ENCODE results near the gene CD72.
"Not testable (repeated sequence)": the region's sequence is repeated elsewhere in the genome, so short reads cannot be mapped to it uniquely, and the experiment has no call there.

CD72 gene

GRCh38 chr9:35651956-35652828 is 34.0 kb upstream of the CD72 start:
- intact Hi-C loops (cut with DNase I): loop anchor here (10.0 kb wide), 1 partner anchor 157 kb away; the partner anchor contains the start of gene RUSC2

DNA sequence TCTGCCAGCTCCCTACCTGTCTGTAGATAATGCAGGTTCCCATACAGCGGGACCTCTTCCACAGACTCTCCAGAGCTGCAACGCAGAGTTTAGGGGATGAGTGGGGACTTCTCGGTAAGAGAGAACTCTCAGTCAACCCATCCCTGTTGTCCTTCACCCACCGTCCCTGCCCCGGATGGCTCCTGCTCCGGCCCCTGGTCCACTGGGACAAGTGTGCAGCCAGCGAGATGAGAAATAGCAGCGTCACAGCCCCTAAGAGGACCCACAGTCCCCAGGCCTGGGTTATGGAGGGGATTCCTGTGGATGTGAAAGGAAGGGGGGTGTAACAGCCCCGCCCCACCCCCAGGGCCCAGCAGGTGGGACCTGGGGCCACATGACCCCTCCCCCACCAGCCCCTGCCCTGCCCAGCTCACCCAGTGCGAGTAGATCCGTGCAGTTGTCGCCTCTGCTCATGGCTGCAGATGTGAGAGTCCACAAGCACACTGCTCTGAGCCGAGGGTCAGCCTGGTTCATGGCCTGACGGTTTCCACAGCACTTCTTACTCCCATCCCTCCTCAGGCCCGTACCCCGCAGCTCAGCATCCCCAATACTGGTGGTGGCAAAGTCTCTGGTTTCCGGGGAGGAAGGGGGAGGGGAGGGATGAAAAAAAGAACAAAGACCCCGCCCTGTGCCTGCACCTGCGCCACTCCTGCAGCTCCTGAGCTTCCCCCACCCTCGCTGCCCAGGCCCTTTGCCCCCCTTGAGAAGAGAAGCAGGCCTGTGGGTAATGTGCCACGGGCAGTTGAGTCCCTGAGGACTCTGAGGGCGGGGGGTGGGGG is 32.3 kb upstream of the CD72 start, which contains the start of gene SIT1:
TSS of gene SIT1 (minus strand) at position 591 of the 818 bp plus-strand sequence. CDS start at position 513, 78 bp downstream.
- intact Hi-C loops (cut with DNase I): loop anchor here (10.0 kb wide), 1 partner anchor 156 kb away; the partner anchor contains the start of gene RUSC2

More at GRCh38 chr9:35651956-35652828, 34.0 kb upstream of the CD72 start:
- peak in 1 of 10 donors; percentile 29 for DNase-seq

DNA sequence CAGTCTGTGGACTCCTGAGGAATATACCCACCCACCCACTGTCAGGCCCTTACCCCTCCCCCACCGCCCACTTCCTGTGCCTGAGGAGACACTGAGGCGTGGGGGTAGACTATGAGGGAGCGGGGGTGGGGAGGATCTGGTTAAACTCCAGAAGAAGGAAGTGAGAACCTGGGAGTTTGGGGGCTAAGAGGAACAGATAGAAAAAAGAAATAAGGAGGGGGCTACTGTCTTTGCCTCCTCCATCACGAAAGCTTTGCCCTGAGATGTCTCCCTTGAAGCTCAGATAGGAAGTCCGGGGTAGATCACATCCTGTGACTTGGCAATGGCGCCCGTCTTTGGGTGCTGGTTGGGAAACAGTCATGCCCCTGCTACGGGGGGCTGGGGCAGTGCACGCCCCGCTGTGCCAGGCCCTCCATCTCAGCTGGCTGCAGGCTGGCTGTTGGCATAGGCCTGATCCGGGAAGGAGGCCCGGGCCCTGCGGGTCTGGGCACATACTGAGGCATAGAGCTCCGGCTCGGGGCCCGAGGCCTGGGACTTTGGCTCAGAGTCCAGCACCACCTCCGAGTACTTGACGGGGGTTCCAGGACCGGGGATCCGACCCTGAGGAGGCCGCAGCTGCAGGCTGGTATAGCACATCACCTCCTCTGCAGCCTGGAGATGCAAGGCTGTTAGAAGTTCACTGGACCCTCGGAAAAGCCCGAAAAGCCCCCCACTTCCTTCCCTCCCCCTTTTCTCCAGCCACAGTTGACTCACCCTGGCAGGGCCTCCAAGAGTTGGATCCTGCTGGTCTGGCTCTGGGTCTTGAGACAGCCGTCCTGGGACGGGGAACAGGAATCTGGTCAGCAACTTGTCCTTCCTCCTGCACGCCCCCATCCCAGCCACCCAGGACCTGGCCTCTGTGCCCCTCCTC is 31.5 kb upstream of the CD72 start:
- intact Hi-C loops (cut with DNase I): loop anchor here (10.0 kb wide), 1 partner anchor 155 kb away; the partner anchor contains the start of gene RUSC2
- DNase-seq: peak in 2 of 10 donors; percentile 80 to 82

More for the DNA sequence above, 32.3 kb upstream of the CD72 start, which contains the start of gene SIT1:
- peak in 1 of 10 donors; percentile 52 for DNase-seq

- intact Hi-C loops (cut with DNase I): loop anchor here (2.0 kb wide), 1 partner anchor 42 kb away; the partner anchor contains the start of gene TESK1
Measured at GRCh38 chr9:35646533-35647265, 28.5 kb upstream of the CD72 start.

DNA sequence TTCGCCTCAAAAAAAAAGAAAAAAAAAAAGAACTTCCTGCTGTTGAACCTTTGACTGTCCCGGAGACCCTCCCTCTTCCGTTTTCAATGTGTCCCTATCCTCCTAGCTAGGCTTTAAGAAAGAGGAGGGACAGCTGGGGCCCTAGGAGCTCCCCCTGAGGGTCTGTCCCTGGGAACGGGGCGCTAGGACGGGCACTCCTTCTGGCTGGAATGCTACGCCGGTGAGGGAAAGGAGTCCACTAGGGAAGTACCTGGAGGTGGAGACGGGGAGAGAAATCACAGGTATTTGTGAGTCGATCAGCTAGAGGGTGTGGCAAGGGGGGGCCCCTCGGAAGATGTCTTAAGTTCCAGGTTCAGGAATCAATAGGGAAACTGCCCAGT is 27.9 kb upstream of the CD72 start:
- intact Hi-C loops (cut with DNase I): loop anchor here (2.0 kb wide), 1 partner anchor 41 kb away; the partner anchor contains the start of gene TESK1
- DNase-seq: peak in 3 of 10 donors; percentile 10 to 85 (median 20)

More at GRCh38 chr9:35646533-35647265, 28.5 kb upstream of the CD72 start:
- peak; percentile 86 to 99 (median 92) for DNase-seq

DNA sequence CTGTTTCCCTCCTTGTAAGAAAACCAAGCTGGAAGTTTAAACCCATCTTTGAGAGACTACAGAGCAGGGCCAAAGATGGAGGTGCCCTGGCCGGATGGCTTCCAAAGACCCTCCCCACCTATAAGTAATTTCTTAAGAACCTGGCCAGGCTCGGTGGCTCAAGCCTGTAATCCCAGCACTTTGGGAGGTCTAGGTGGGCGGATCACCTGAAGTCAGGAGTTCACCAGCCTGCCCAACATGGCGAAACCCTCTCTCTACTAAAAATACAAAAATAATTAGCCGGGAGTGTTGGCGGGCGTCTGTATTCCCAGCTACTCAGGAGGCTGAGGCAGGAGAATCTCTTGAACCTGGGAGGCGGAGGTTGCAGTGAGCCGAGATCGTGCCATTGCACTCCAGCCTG is 27.5 kb upstream of the CD72 start:
- not testable (repeated sequence) for DNase-seq
- intact Hi-C loops (cut with DNase I): loop anchor here (2.0 kb wide), 1 partner anchor 41 kb away; the partner anchor contains the start of gene TESK1

GRCh38 chr9:35643046-35643445 is 24.8 kb upstream of the CD72 start:
- intact Hi-C loops (cut with DNase I): no loop called here
- peak in 1 of 10 donors; percentile 41 for DNase-seq

DNA sequence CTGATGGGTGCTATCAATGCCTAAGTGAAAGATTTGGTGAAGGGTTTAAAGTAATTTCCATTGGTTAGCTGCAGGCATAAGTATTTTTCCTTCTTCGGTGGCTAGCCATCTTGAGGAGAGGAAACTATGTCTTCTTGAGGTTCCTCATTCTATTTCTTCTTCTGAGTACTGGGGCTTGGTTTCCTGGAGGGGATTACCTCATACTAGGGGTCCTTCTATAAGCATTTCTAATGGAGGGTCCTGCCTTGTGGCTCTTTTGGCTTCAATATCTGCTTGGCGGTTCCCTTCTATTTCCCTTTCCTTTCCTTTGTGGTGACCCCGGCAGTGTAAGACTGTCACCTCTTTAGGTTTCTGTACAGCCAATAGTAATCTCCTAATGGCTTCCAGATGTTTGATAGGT is 23.3 kb upstream of the CD72 start:
- intact Hi-C loops (cut with DNase I); DNase-seq: not testable (repeated sequence)

DNA sequence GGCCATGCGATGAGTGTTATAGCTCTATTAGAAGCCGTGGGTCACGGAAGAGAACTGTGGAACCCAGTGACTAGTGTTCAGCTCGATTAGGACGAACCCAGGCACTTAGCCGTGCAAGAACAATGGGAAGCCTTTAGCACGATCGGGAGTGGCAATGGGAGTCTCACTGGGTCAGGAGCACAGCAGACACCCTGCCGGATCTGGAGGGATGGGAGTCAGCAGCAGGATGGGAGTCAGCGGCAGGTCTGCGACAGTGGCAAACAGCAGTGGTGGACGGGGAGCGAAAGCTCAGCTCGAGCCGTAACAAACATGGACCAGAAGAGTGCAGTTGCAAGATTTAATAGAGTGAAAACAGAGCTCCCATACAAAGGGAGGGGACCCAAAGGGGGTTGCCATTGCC is 22.2 kb upstream of the CD72 start:
- intact Hi-C loops (cut with DNase I): not testable (repeated sequence)
- DNase-seq: peak in 1 of 10 donors; percentile 31

GRCh38 chr9:35639631-35640030 is 21.4 kb upstream of the CD72 start:
- DNase-seq: no peak

DNA sequence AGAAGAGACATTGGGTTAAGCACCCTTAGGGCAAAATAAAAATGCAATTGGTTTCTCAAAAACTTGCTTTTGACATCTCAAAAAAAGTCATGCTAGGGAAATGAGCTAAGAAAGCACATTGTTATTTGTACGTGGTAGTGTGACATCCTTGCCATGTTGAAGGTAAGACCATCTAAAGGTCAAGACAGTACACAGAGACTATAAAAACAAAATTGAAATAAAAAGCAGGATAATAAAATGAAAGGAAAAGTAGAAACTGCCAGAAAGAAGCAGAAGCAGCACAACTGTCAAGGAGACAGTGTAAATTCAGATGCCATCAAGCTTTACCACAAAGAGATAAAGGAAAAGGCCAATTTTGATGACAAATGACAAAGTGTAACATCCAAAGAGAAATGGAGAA is 21.0 kb upstream of the CD72 start:
- intact Hi-C loops (cut with DNase I): not testable (repeated sequence)

More at GRCh38 chr9:35639631-35640030, 21.4 kb upstream of the CD72 start:
- intact Hi-C loops (cut with DNase I): no loop called here

GRCh38 chr9:35638751-35639150 is 20.5 kb upstream of the CD72 start:
- intact Hi-C loops (cut with DNase I): not testable (repeated sequence)
- peak in 1 of 10 donors; percentile 62 for DNase-seq

More for the DNA sequence above, 21.0 kb upstream of the CD72 start:
- not testable (repeated sequence) for DNase-seq

- not testable (repeated sequence) for DNase-seq
Measured at GRCh38 chr9:35637427-35637955, 19.3 kb upstream of the CD72 start.

DNA sequence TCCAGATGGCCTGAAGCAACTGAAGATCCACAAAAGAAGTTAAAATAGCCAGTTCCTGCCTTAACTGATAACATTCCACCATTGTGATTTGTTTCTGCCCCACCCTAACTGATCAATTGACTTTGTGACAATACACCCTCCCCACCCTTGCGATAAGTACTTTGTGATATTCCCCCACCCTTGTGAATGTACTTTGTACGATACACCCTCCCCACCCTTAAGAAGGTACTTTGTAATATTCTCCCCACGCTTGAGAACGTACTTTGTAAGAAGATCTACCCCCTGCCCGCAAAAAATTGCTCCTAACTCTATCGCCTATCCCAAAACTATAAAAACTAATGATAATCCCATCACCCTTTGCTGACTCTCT is 18.6 kb upstream of the CD72 start:
- DNase-seq; intact Hi-C loops (cut with DNase I): not testable (repeated sequence)

More at GRCh38 chr9:35637427-35637955, 19.3 kb upstream of the CD72 start:
- intact Hi-C loops (cut with DNase I): not testable (repeated sequence)

GRCh38 chr9:35636135-35636876 is 18.1 kb upstream of the CD72 start:
- peak in 1 of 10 donors; percentile 54 for DNase-seq
- intact Hi-C loops (cut with DNase I): no loop called here

GRCh38 chr9:35635730-35636129 is 17.5 kb upstream of the CD72 start:
- intact Hi-C loops (cut with DNase I): no loop called here

GRCh38 chr9:35629597-35629996 is 11.4 kb upstream of the CD72 start:
- intact Hi-C loops (cut with DNase I): no loop called here
- DNase-seq: no peak

More at GRCh38 chr9:35635730-35636129, 17.5 kb upstream of the CD72 start:
- no peak for DNase-seq
